Esophagus squamous epithelium (tissue), 4 donors: ENCODE data around the gene CDHR5.
"Not testable (repeated sequence)": the region's sequence is repeated elsewhere in the genome, so short reads cannot be mapped to it uniquely, and the experiment has no call there.

Experiments used
- CTCF ChIP-seq, 6 experiments: fragments of 450-650 bp in 4 of 6; fragments of 200-600 bp in 2 of 6; sonication (generic) in 2 of 6; IDR thresholded peaks; one replicate each; pipeline ENCODE4 v1.5.1; 2016 to 2019; ENCODE audit warnings: antibody characterized with exemption in 6 of 6, mild to moderate bottlenecking in 4 of 6, moderate library complexity in 4 of 6
- POLR2A ChIP-seq, 4 donors: fragments of 450-650 bp; IDR thresholded peaks; one replicate each; pipeline ENCODE4 v1.6.1; 2017; ENCODE audit warnings: antibody characterized with exemption in 4 of 4, mild to moderate bottlenecking in 4 of 4, moderate library complexity in 3 of 4

DNA sequence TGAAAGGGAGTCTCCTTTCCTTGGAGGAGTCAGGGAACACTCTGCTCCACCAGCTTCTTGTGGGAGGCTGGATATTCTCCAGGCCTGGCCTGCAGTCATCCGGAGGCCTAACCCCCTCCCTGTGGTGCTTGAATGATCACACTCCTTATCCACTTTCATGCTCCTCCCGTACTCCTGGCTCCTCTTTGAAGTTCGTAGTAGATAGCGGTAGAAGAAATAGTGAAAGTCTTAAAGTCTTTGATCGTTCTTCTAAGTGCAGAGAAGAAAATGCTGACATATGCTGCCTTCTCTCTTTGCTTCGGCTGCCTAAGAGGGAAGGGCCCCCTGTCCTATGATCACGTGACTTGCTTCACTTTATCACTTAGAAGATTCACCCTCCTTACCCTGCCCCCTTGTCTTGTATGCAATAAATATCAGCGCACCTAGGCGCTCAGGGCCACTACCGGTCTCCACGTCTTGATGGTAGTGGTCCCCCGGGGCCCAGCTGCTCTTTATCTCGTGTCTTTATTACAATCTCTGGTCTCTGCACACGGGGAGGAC lies 50.7 kb downstream of the CDHR5 start:
- TF ChIP-seq POLR2A, CTCF (IDR thresholded peaks at IDR 0.05): not testable (repeated sequence)
